GM21360 (cell line): ENCODE measurements around the gene PLEKHA6.

Experiments used
- ATAC-seq: cut with Tn5 transposase; IDR thresholded peaks from one replicate; pipeline ENCODE4 v1.9.1; 2021; ENCODE audit warnings: mild to moderate bottlenecking, moderate library complexity; ENCODE audit not compliant: unreplicated experiment

PLEKHA6 gene

DNA sequence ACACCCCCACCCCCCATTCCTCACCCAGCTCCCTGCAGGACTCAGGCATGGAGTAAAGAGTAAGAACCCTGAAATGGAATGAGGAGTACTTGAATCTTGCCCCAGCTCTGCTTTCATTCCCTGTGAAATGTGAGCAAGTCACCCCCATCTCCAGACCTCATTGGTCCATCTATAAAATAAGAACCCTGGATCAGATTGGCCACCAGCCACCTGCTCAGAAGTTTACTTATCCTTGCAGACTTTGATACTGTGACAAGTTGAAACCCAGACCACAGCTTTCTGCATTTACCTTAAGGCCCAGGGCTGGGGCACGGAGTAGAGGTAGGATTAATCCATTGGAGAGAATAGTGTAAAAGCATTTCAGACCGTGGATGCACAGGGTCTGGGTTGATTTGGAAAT is 165.6 kb downstream of the PLEKHA6 start:
- no peak for ATAC-seq

DNA sequence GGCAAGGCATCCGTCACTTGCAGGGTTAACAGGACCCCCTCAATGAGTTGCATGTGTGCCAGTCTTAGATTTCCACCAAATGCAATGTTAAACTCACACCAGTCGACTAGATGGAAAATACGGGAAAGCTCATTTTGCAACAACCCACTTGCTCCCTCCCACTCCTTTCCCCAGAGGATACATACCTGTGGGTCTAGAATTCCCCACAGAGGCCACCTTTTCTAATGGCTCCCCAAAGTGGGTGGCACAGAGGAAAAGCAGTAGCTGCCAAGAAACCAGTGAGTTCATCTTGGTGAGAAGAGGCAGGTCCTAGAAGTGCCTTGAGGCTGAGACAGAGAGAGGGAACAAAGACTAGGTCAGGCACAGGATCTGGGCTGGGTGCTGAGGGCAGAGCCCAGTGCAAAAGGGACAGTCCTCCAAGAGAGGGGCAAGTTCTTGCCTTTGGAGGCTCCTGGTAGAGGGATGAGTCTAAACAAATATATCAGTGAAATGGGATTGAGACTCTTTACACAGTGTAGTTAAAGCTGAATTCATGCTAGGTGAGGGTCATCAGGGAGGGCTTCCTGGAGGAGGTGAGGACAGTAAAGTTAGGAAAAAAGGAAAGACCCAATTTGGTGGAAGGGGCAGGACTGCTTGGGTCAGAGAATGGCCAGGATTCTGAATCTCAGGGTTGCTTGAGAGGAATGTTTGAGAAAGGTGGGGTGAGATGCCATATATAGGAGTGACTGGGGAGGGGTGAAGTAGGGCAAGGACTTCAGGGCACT is 167.0 kb downstream of the PLEKHA6 start:
- ATAC-seq = no peak

DNA sequence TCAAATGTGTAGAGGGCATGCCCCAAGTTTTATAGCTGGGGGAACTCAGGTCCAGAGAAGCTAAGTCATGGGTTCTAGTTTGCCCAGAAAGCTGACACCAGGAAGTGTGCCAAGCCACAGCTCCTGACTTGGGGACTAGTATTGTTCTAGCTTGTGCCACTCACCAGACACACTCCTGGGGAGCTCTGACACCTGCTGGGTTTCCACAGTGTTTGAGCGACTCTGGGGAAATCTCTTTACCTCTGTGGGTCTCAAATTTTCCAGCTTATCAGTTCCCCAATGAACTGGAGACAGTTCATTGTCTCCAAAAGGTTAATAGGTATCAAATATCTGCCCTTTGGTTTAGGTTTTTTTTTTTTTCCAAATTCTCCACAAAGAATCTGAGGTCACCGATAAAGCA is 167.7 kb downstream of the PLEKHA6 start:
- no peak for ATAC-seq

DNA sequence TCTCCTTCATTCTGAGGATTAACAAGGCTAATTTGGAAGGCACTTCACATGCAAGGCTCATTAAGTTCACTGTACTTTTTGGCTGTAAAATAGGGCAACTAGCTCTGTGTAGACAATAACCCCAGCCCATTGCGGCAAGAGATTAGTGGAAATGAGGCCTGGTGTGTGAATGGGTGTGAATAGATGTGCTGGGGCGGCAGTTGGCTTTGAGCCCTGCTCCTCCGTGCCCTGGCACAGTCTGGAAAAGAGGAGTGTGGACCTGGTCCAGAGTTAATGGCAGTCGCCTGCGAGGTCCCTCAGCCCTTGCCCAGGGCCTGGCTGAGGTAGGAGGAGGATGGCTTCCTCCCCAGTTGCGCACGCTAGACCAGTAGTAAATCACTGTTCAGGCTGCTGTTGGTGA is 168.3 kb downstream of the PLEKHA6 start:
- ATAC-seq = no peak

DNA sequence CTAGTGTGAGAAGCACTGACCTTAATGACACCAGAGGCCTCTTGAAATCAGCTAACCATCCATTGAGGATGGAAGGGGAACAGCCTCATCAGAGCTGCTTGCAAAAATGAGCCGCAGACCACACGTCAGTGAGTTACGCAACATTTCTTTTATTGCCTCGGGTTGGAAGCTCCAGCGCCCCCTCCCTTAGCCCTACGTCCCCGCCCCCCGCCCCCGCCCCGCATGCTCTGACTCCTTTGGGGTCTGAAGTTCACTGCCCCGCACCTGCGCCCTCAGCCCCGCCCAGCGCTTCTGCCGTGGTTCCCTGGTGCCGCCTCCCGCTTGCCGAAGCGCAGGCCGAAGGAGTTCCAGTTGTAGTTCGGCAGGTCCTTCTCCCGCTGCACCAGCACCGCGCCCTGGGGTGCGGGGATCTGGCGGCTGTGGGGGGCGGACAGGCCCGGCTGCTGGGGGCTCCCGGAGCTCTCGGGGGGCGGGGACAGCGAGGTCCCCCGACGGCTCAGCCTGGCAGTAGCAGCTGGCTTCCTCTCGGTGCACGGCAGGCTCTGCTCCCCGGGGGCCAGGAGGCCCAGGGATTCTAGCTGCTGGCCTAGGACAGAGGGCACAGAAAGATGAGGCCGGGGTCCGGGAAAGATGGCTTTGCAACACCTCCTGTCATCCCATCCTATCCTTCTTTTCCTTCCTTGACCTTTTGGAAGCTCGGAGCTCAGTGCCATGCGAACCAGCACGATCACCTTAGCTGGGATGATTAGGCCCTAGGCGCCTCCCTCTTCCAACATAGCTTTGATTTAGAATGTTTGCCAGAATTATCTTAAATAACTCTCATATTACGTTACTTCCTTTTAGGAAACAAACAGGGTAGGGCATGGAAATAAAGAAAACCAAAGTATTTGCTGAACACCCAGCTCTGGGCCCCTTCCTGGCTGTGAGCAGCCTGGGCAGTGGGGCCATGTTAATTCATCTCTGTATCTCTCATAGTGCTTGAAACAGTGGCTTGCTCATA is 169.2 kb downstream of the PLEKHA6 start:
- ATAC-seq = no peak

DNA sequence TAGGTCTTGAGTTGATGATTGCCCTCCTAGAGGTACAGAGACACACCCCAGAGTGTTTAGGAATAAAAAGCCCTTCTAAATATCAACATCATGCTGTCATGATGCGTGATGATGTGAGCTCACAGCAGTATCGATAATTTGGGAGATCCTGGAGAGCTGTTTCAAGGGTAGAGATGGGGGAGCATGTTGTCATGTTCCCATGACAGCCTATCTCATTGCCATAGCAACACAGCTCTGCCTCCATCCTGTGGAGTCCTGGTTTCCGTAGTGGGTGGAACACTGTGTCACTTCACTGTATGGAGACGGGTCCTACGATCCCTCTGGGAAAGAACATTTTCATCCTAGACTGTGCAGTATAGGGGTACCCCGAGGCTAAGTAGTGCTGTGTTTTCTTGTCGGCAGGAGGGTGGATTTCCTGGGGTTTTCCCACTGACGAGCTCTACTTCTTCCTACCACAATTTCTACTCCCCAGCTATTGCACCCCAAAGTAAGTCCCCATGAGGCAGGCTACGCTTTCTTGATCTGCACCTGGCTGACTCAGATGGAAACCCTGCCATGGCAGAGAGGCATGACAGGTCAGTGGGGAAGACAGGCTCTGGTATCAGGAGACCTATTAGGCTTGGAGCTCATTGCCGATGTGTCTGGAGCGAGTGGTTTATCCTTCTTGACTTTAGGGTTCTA is 170.6 kb downstream of the PLEKHA6 start:
- no peak for ATAC-seq

DNA sequence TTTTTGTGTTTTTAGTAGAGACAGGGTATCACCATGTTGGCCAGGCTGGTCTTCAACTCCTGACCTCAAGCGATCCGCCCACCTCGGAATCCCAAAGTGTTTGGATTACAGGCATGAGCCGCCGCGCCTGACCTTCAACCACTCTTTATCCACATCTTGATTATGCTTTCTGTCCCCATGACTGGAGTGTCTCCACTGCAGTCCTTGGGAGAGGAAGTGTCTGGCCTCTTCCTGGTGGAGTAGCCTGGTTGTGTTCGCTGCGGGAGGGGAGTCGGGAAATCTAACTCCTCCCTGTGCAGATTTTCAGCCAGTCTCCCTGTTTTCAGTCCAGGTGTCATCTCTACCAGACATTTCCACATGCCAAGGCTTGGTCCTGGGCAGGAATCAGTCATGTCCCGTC is 173.1 kb downstream of the PLEKHA6 start:
- no peak for ATAC-seq

DNA sequence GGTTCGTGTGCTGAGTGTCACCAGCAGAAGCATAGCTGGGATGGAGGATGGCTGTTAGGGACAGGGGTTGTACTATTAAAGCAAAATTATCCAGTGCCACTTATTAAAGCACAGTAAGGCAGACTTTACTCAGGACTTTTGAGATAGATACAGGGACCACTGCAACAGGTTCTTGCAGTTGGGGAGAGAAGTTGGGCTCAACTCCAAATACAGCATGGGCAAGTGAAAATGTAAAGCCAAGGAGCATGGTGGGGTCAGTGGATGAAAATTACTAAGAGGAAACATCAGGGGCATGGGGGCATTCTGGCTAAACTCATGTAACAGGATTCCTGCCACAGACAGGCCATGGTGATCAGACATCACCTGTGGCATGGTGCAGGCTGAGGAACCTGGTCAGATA is 178.6 kb downstream of the PLEKHA6 start:
- no peak for ATAC-seq

DNA sequence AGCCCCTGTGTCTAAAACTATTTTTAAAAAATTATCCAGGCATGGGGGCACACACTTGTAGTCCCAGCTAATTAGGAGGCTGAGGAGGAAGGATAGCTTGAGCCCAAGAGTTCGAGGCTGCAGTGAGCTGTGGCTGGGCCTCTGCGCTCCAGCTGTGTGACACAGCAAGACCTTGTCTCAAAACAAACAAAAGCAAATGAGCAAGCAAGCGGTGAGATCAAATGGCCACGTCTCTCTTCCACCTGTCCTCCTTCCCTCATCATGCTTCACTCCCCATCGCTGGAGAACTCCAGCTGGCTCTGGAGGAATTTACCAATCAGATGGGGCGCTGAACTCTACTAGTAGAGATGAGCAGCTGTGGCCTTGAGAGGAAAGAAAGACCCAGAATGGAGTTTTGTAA is 179.6 kb downstream of the PLEKHA6 start:
- ATAC-seq = no peak

DNA sequence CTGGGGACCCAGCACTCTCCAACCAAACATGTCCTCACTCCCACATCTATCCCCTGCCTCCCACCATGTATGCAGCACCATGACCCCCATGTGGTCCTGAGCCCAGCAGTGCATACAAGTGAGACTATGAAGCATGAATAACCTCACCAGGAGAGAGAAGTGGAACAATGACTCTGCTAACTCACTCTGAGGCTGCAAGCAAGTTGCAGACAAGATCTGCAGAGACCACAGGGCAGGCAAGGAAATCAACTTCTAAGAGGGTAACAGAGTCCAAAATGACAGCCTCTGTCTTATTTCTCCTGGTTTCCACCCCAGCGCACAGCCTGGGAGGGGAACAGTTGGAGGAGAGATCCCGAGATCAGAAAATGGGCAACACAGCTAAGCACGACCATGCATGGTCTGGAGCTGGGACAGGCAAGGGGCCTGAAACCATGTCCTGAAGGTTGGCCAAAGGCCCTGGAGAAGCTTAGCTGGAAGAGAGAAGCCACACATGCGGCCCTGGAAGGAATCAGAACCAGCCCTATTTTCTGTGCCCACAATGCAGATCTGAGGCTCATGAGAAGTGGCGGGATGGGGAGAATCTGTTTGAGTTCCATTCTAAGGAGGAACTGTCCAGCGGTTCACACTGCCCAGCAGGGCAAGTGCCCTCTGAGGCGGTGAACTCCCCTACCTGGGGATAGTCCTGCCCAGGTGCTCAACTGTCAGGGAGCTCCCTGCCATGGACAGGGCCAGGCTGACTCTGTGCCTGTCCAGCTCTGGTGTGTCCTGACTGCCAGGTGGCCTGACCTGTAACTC is 181.0 kb downstream of the PLEKHA6 start:
- no peak for ATAC-seq

DNA sequence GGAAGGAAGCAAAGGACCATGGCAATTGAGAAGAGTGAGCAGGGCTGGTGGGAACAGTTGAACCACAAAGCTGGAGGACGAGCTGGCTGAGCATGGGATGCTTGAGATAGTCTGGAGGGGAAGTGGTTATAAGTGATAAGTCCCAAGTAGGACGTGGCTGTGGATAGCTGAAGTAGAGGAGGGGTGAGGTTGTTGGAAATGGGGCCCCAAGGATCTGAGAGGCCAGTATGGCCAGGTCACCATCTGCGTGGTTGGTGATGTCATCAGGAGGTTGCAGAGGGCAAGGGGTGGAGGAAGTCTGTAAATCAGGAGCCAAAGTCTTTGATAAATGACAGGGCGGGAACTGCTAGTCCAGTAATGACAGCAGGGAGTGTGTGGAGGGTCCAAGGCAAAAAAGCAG is 182.6 kb downstream of the PLEKHA6 start:
- no peak for ATAC-seq

DNA sequence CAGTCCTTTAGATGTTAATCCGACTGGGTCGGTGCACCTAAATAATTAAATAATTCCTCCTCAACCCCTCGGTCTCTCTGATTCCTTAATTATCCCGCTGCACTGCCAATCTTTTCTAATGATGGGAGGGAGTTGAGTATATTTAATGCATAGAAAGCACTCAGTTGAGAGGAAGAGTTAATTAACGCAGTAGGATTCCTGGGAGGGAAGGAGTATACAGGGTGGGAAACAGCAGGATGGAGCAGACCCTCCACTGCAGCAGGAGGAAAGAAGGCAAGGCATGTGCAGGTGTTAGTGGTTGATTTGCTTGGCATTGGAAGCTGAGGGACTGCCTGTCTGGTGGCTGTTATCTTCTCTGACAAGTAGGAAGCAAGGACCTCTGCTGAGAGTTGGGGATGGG is 183.7 kb downstream of the PLEKHA6 start:
- no peak for ATAC-seq

DNA sequence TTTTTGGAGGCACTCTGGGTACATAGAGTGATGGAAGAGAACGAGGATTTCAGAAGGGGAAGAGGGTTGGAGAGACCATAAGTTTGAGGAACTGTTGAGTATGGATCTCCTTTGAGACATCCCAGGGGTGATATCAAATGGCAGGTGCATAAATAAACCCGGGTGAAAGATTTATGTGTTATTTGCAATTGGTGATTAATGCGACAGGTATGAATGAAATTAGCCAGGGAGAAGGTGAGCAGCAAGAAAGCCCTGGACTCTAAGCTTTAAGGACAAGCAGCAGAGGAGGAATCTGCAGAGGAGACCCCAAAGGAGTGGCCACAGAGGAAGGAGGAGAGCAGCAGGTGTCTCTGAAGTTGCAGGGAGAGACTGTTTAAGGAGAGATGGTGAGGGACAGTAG is 184.8 kb downstream of the PLEKHA6 start:
- no peak for ATAC-seq

DNA sequence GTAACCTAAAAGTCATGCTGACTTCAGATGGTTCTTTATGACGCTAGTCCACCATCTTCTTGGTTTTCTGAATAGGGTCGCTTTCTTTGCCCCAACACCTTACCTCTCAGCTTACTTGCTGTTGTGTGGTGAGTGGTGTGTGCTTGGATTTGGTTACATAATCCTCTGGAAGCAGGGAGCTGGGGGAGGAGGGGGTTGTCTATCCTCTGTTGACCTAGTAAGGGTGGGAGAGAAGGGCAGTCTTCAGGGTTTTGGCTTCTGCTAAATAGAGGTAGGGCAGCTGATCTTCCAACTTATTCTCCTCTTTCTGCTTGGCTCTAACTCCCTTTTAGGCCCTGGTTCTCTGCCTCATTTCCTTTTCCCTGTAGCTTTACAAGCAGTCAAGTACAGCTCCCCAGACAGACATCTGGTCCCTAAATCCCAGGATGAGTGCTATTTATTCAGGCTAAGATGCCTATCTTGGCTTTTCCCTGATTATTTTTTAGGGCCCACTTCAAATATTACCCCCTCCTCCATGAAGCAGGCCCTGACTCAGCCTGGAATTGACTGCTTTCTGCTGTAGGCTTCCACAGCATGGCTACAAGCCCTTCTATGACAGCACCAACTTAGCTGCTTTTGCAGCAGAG is 187.2 kb downstream of the PLEKHA6 start:
- ATAC-seq = no peak

DNA sequence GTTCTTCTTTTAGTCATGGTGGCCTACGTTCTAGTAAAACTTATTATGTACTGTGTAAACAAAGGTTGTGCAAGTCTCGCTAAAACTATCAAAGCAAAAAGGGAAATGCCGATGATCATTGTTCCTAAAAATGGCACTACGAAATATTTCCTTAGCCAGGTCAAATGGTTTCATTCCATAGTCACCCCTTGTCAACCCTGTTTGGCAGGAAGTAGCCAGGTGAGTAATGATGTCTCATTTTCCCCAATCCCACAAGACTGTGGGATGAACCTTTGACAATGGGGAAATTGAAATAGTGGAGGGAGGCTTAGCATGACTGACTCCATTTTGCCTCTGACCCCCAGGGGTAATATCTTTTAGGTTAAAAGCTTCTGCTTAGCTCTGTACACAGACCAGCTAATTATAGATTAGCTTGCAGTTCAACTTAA is 188.0 kb downstream of the PLEKHA6 start:
- no peak for ATAC-seq

DNA sequence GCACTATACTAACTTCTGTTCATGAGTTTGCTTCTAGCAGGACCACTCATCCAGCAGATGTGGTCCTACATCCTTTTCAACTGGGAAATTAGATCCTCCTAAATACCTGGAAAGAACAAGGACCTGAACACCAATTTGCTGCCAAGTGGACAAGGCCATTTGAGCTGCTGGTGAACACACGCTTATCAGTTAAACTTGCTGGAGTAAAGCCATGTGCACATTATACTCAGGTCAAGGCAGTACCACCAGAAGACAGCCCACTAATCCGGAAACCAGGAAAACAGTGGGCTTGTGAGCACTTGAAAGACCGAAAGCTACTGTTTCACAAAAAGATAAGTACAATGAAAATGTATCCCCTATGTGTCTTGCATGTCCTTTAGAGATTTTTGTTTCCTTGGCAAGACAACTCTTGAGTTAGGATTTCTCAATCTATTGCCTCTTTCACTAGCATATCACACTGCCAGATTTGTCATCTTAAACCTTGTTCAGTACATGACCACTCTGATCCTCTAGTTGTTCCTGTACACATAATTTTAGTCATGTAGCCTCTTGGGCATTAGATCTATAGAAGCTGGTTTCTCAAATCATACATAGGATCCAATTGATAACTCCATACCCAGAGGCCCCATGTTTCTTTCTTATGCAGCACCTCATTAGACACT is 189.1 kb downstream of the PLEKHA6 start:
- no peak for ATAC-seq

DNA sequence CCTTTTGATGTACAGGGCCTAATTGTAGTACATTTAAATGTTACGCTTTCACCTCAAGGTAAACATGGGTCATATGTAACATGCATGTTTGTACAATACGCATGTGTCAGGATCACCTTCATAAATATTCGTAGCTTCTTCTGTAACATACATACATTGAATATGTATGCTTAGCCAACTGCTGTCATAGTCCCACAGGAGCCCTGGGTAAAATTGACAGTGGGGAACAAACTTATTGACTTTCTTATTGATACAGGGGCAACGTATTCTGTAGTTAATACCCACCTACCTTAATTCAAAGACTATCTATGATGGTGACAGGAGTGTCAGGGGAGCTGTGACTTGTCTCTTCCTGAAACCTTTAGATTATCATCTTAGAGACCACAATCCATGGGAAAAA is 189.9 kb downstream of the PLEKHA6 start:
- ATAC-seq = no peak
